Measurements from ENCODE around the gene TRANK1.

Gene TRANK1

GRCh38 chr3:36795622-36796021 lies 149.2 kb downstream of the TRANK1 start:
- no peak for DNase-seq

- DNase-seq, result peak; percentile 55
These were observed 152.5 kb downstream of the TRANK1 start for GRCh38 chr3:36792342-36792741.

GRCh38 chr3:36790765-36791164 lies 154.1 kb downstream of the TRANK1 start:
- DNase-seq, result no peak

- DNase-seq, result no peak
These were observed 157.6 kb downstream of the TRANK1 start for GRCh38 chr3:36786921-36787890.

- DNase-seq, result no peak
These were observed 160.7 kb downstream of the TRANK1 start for GRCh38 chr3:36784138-36784635.

- DNase-seq, result no peak
These were observed 167.2 kb downstream of the TRANK1 start for GRCh38 chr3:36777424-36778218.

All from hematopoietic multipotent progenitor cell treated with erythropoietin and hydrocortisone succinate and interleukin-3 and kit ligand, for 8 days (in vitro differentiated cells).